CD4-positive, alpha-beta T cell treated with Interferon gamma for 1 hour (primary cell): ENCODE results near the gene HYAL4.
"Not testable (repeated sequence)": the region's sequence is repeated elsewhere in the genome, so short reads cannot be mapped to it uniquely, and the experiment has no call there.

Experiments
- DNase-seq: peaks from one replicate; pipeline ENCODE4 v3.0.0-alpha.2; 2020

Gene HYAL4

GRCh38 chr7:123844712-123845219 lies at the start of gene HYAL4:
TSS of gene HYAL4 (plus strand) at chr7:123845169. CDS start at chr7:123868274, 23,105 bp downstream.
- DNase-seq = no peak

GRCh38 chr7:123795917-123796316 lies 49.1 kb upstream of the HYAL4 start:
- no peak for DNase-seq

- DNase-seq = no peak
Observed at GRCh38 chr7:123796568-123796967, 48.4 kb upstream of the HYAL4 start.

- DNase-seq = no peak
Observed at GRCh38 chr7:123797673-123798531, 47.1 kb upstream of the HYAL4 start.

- no peak for DNase-seq
Observed at GRCh38 chr7:123798532-123799188, 46.3 kb upstream of the HYAL4 start.

GRCh38 chr7:123802249-123802648 lies 42.7 kb upstream of the HYAL4 start:
- DNase-seq = no peak

GRCh38 chr7:123805287-123805686 lies 39.7 kb upstream of the HYAL4 start:
- no peak for DNase-seq

GRCh38 chr7:123809471-123809870 lies 35.5 kb upstream of the HYAL4 start:
- DNase-seq = no peak

- DNase-seq = no peak
Observed at GRCh38 chr7:123811056-123811455, 33.9 kb upstream of the HYAL4 start.

- DNase-seq = no peak
Observed at GRCh38 chr7:123816916-123817315, 28.1 kb upstream of the HYAL4 start.

- DNase-seq = no peak
Observed at GRCh38 chr7:123819001-123819400, 26.0 kb upstream of the HYAL4 start.

GRCh38 chr7:123819795-123820194 lies 25.2 kb upstream of the HYAL4 start:
- DNase-seq = not testable (repeated sequence)

GRCh38 chr7:123820864-123821263 lies 24.1 kb upstream of the HYAL4 start:
- DNase-seq = no peak

- DNase-seq = no peak
Observed at GRCh38 chr7:123821320-123821719, 23.6 kb upstream of the HYAL4 start.

- DNase-seq = no peak
Observed at GRCh38 chr7:123823898-123824753, 20.8 kb upstream of the HYAL4 start.

GRCh38 chr7:123824754-123825067 lies 20.3 kb upstream of the HYAL4 start:
- no peak for DNase-seq

- DNase-seq = no peak
Observed at GRCh38 chr7:123828805-123829204, 16.2 kb upstream of the HYAL4 start.

- no peak for DNase-seq
Observed at GRCh38 chr7:123836656-123837055, 8.3 kb upstream of the HYAL4 start.

GRCh38 chr7:123839106-123839505 lies 5.9 kb upstream of the HYAL4 start:
- not testable (repeated sequence) for DNase-seq

- not testable (repeated sequence) for DNase-seq
Observed at GRCh38 chr7:123844142-123844541, 827 bp upstream of the HYAL4 start.

GRCh38 chr7:123845823-123846216 lies 851 bp downstream of the HYAL4 start:
- DNase-seq = no peak

- DNase-seq = no peak
Observed at GRCh38 chr7:123846217-123846891, 1.4 kb downstream of the HYAL4 start.

GRCh38 chr7:123847868-123848267 lies 2.9 kb downstream of the HYAL4 start:
- DNase-seq = no peak
